Dermis microvascular lymphatic vessel endothelial cell (primary cell): ENCODE data around the gene CHAF1B. TPM values are rescaled to one million over a fixed set of nuclear protein-coding genes. Genes with fewer than 3 reads are reported as not detected.

Source experiments
- DNase-seq, 2 donors: peaks; one replicate each; pipeline versions ENCODE4 v3.0.0 to v3.0.0-alpha.2; 2010; ENCODE audit warnings: low read depth in 2 of 2
- total RNA-seq: library from RNA; depleted of rRNA; stranded (reverse); fragments of >200 nt; gene quantifications from 2 replicates; pipeline ENCODE4 v1.2.1, GENCODE V29; 2014

CHAF1B gene
- total RNA-seq, 1 donor from 2014 or later: 3.3 TPM

- DNase-seq: no peak
These were observed 42.3 kb downstream of the CHAF1B start for GRCh38 chr21:36427502-36427901.

- no peak for DNase-seq
These were observed 43.7 kb downstream of the CHAF1B start for GRCh38 chr21:36428761-36429432.

GRCh38 chr21:36429947-36430546, 44.9 kb downstream of the CHAF1B start:
- peak; percentile 91 to 100 for DNase-seq

- DNase-seq: peak in 1 of 2 donors; percentile 57
These were observed 45.6 kb downstream of the CHAF1B start for GRCh38 chr21:36430841-36431240.

- no peak for DNase-seq
These were observed 46.1 kb downstream of the CHAF1B start for GRCh38 chr21:36431252-36431651.

GRCh38 chr21:36433059-36433709, 48.0 kb downstream of the CHAF1B start:
- DNase-seq: no peak

- no peak for DNase-seq
These were observed 49.0 kb downstream of the CHAF1B start for GRCh38 chr21:36434144-36434543.

GRCh38 chr21:36436829-36437744, 51.9 kb downstream of the CHAF1B start:
- DNase-seq: no peak

- DNase-seq: peak in 1 of 2 donors; percentile 63
These were observed 52.5 kb downstream of the CHAF1B start for GRCh38 chr21:36437745-36438128.

GRCh38 chr21:36441715-36442114, 56.5 kb downstream of the CHAF1B start:
- DNase-seq: no peak

GRCh38 chr21:36446301-36446700, 61.1 kb downstream of the CHAF1B start:
- DNase-seq: no peak

- DNase-seq: peak in 1 of 2 donors; percentile 57
These were observed 65.3 kb downstream of the CHAF1B start for GRCh38 chr21:36450511-36450910.

GRCh38 chr21:36451506-36451905, 66.3 kb downstream of the CHAF1B start:
- DNase-seq: no peak

- DNase-seq: peak in 1 of 2 donors; percentile 44
These were observed 67.2 kb downstream of the CHAF1B start for GRCh38 chr21:36452281-36452825.

GRCh38 chr21:36454093-36454531, 68.9 kb downstream of the CHAF1B start:
- DNase-seq: peak; percentile 39 to 92

- DNase-seq: no peak
These were observed 69.5 kb downstream of the CHAF1B start for GRCh38 chr21:36454706-36455105.

- peak; percentile 83 to 97 for DNase-seq
These were observed 71.7 kb downstream of the CHAF1B start for GRCh38 chr21:36456729-36457414.

- DNase-seq: no peak
These were observed 73.9 kb downstream of the CHAF1B start for GRCh38 chr21:36459098-36459497.

- no peak for DNase-seq
These were observed 75.7 kb downstream of the CHAF1B start for GRCh38 chr21:36460866-36461265.

GRCh38 chr21:36461277-36461917, 76.2 kb downstream of the CHAF1B start:
- DNase-seq: no peak
